AG04450 (cell line): ENCODE data around the gene PCED1B. TPM values are rescaled to one million over a fixed set of nuclear protein-coding genes. Genes with fewer than 3 reads are reported as not detected.

Experiments
- CTCF ChIA-PET: fragments of 300-600, 350-600 bp; formaldehyde crosslinking; extraction: SDS; loops from one replicate; lab custom pipeline; 2022; ENCODE audit warnings: antibody characterized with exemption, inconsistent platforms; lab: Charles Lee
- POLR2A ChIA-PET: fragments of 350-600 bp; formaldehyde crosslinking; extraction: SDS; loops from one replicate; lab custom pipeline; 2021; ENCODE audit warnings: antibody characterized with exemption, inconsistent platforms; lab: Yijun Ruan, JAX
- DNase-seq: peaks from one replicate; pipeline ENCODE4 v3.0.0-alpha.2; 2011; ENCODE audit warnings: low read depth, low spot score
- H3K27ac ChIP-seq: one replicate; pipeline ENCODE4 v1.5.1; 2012; ENCODE audit warnings: low read depth, low read length, control low read depth
- H3K27me3 ChIP-seq: one replicate; pipeline ENCODE4 v1.6.0; 2012; ENCODE audit warnings: low read length; ENCODE audit not compliant: control insufficient read depth, insufficient read depth
- H3K4me3 ChIP-seq: 2 replicates; pipeline ENCODE4 v1.5.1; 2011; ENCODE audit warnings: mild to moderate bottlenecking, low read depth, low read length, control low read depth
- H3K9me3 ChIP-seq: 2 replicates; pipeline ENCODE4 v1.5.1; 2012; ENCODE audit warnings: low read length; ENCODE audit not compliant: control insufficient read depth, insufficient read depth
- polyA plus RNA-seq: library from polyadenylated mRNA; depleted of rRNA; stranded (reverse); fragments of >200 nt; gene quantifications from 2 replicates; pipeline ENCODE4 v1.2.3, GENCODE V29; 2011
- TF ChIP-seq, protein P1 (sequence below): IDR thresholded peaks from 2 replicates; pipeline ENCODE4 v1.5.1; 2011; ENCODE audit warnings: low read depth, low read length, control low read depth, inconsistent platforms

The PCED1B gene
- polyA plus RNA-seq, 1 experiment, result 0.88 TPM

DNA sequence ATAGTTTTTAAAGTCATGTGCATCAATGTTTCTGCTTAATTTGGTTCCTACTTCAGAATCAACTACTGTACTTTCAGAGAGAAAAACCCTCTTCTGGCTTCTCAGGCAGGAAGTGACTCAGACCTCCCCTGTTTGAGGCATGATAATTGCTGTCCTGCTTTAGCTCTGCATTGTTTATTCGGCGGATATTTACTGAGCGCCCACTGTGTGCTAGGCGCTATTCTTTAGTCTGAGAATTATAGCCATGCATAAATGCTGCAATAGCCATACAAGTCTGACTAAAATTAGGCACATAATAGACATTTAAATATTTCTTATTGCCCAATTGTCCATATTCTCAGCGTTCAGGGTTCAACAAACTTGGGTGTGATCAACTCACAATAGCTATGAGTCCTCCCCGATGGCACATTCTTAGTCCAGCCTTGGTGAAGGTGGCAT is 6.4 kb downstream of the PCED1B start:
- TF ChIP-seq, protein P1, sequence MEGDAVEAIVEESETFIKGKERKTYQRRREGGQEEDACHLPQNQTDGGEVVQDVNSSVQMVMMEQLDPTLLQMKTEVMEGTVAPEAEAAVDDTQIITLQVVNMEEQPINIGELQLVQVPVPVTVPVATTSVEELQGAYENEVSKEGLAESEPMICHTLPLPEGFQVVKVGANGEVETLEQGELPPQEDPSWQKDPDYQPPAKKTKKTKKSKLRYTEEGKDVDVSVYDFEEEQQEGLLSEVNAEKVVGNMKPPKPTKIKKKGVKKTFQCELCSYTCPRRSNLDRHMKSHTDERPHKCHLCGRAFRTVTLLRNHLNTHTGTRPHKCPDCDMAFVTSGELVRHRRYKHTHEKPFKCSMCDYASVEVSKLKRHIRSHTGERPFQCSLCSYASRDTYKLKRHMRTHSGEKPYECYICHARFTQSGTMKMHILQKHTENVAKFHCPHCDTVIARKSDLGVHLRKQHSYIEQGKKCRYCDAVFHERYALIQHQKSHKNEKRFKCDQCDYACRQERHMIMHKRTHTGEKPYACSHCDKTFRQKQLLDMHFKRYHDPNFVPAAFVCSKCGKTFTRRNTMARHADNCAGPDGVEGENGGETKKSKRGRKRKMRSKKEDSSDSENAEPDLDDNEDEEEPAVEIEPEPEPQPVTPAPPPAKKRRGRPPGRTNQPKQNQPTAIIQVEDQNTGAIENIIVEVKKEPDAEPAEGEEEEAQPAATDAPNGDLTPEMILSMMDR, result no peak
- ChIA-PET POLR2A (interaction anchor here (1.0 kb wide), 1 partner anchor 9 kb away, joined by 3 read pairs; no protein-coding TSS in a partner anchor), CTCF (no interaction called here)
- Histone ChIP-seq H3K27me3 (no peaks in the 10 kb centered on the region), H3K27ac (no peak overlapping the region), H3K4me3 (no peak overlapping the region), H3K9me3 (no peaks in the 10 kb centered on the region)
- no peak for DNase-seq

DNA sequence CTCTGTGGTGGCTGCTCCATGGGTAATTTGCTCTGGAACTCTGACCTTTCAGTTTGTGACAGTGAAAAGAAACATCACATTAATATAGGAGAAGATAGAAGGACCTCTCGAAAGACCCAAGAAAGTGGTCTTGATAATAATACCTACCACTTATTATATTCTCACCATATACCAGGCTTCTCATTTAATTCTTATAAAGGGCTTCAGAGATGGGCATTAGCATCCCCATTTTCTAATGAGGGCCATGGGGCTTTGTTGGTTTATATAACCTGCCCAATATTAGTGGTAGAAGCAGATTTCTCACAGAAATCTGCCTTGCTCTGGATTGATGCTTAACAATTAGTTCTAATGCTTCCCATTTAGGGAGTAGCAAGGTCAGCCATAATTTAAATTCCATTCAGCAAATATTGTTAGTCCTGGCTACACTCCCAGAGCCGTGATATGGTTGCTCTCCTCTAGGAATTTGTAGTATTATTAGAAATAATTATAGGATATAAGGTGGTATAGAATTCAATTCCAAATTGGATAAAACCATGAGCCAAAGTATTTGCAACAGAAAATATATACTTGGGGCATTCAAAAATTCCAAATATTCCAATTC is 7.8 kb downstream of the PCED1B start:
- CTCF ChIA-PET, result no interaction called here
- DNase-seq, result no peak
- POLR2A ChIA-PET, result no interaction called here
- Histone ChIP-seq H3K9me3 (no peaks in the 10 kb centered on the region), H3K27me3 (no peaks in the 10 kb centered on the region), H3K27ac (no peak overlapping the region), H3K4me3 (no peak overlapping the region)
- TF ChIP-seq, protein P1, result no peak

DNA sequence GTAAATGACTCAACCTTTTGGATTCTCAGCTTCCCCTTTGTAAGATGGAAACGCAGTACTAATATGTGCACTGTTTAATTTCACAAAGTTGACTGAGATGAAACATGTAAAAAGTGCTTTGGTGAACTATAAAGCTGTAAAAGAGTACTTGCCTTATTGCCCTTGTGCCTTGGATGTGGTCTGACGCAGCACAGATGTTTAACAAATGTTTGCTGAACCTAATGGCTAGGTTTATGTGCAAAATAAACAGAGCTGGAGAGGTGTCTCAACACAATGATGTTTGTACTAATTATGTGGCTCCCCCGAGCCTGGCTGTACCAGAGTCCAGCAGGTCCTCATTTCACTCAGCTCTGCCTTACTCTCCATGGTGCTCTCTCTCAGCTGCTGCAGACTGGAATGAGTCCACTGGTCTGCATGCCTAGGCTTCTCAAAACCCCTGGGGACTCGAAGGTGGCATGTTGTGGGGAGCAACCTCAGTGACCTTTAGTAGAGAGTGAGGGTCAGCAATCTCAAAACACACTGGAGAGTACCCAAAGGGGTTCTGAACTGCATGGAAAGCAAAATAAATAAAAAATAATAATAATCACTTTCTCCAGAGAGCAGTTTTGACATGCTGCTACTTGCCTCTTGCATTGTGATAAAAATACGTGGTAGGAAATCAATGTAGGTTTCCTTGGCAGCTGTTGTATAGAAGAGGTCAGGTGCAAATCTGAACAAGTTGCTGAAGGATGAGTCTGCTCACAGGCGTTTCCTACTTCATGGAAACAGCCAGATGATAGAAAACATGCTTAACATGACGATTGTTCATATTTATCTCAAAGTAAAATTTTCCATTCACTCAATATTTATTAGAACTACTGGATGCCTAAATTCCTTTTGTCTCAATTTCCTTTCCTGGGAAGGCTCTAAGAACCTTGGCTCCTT is 8.9 kb downstream of the PCED1B start:
- POLR2A ChIA-PET, result no interaction called here
- Histone ChIP-seq H3K4me3 (no peak overlapping the region), H3K27ac (no peak overlapping the region), H3K9me3 (no peaks in the 10 kb centered on the region), H3K27me3 (no peaks in the 10 kb centered on the region)
- CTCF ChIA-PET, result interaction anchor here (0.8 kb wide), 1 partner anchor 8 kb away, joined by 3 read pairs; no protein-coding TSS in a partner anchor
- no peak for DNase-seq
- TF ChIP-seq, protein P1, result no peak

DNA sequence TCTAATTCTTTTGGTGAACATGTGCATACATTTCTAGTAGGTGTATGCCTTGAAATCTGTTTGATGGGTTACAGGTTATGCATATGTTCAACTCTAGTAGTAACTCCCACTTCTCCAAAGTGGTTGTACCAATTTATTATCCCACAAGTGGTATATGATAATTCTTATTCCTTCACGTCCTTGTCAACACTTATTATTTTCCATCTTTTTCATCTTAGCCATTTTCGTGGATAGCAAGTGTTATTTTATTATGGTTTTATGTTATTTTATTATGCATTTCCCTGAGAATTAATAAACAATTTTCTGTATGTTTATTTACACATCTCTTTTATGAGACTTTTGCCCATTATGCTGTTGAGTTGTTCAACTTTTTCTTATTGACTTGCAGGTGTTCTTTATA is 11.6 kb downstream of the PCED1B start:
- ChIA-PET POLR2A (no interaction called here), CTCF (no interaction called here)
- DNase-seq, result no peak
- no peak overlapping the region for H3K4me3 ChIP-seq
- H3K27me3 ChIP-seq, result no peaks in the 10 kb centered on the region
- H3K27ac ChIP-seq, result no peak overlapping the region
- TF ChIP-seq, protein P1, result no peak
- no peaks in the 10 kb centered on the region for H3K9me3 ChIP-seq

DNA sequence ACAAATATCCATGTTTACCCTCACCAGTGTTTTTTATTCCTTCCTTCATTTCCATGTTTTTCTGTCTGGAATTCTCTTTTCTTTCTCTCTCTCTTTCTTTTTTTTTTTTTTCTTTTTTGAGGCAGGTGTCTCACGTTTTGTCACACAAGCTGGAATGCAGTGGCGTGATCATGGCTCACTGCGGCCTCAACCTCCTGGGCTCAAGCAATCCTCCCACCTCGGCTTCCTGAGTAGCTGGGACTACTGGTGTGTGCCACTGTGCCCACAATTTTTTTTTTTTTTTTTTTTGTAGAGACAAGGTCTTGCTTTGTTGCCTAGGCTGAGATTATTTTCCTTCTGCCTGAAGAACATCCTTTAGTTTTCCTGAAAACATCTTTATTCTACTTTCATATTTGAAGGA is 15.4 kb downstream of the PCED1B start:
- Histone ChIP-seq H3K9me3 (no peaks in the 10 kb centered on the region), H3K4me3 (no peak overlapping the region), H3K27ac (no peak overlapping the region), H3K27me3 (no peaks in the 10 kb centered on the region)
- TF ChIP-seq, protein P1, result no peak
- ChIA-PET CTCF (interaction anchor here (0.7 kb wide), 2 partner anchors 245 to 323 kb away, joined by 3 to 4 read pairs; no protein-coding TSS in a partner anchor), POLR2A (interaction anchor here (0.7 to 2.1 kb wide), 3 partner anchors 9 to 289 kb away, joined by 3 to 8 read pairs (median 4); no protein-coding TSS in a partner anchor)
- no peak for DNase-seq
